ENCODE data around the gene AGRN.
"Not testable (repeated sequence)": the region's sequence is repeated elsewhere in the genome, so short reads cannot be mapped to it uniquely, and the experiment has no call there.

The AGRN gene

GRCh38 chr1:1003618-1004419 lies 16.1 kb upstream of the AGRN start:
- no peak for DNase-seq

GRCh38 chr1:1004420-1004779 lies 15.5 kb upstream of the AGRN start:
- no peak for DNase-seq

- DNase-seq, result no peak
Observed at GRCh38 chr1:1004780-1005697, 14.9 kb upstream of the AGRN start.

GRCh38 chr1:1005774-1006304 lies 14.1 kb upstream of the AGRN start:
- DNase-seq, result no peak

- DNase-seq, result no peak
Observed at GRCh38 chr1:1006305-1007159, 13.4 kb upstream of the AGRN start.

- DNase-seq, result not testable (repeated sequence)
Observed at GRCh38 chr1:1010131-1010530, 9.8 kb upstream of the AGRN start.

- DNase-seq, result no peak
Observed at GRCh38 chr1:1011396-1011949, 8.4 kb upstream of the AGRN start.

- DNase-seq, result not testable (repeated sequence)
Observed at GRCh38 chr1:1012736-1013104, 7.2 kb upstream of the AGRN start.

GRCh38 chr1:1013105-1013921 lies 6.6 kb upstream of the AGRN start, which contains the start of gene ISG15:
Gene ISG15, plus strand, starts transcription at chr1:1013497. Its CDS starts 77 bp downstream, at chr1:1013574.
- DNase-seq, result no peak

- no peak for DNase-seq
Observed at GRCh38 chr1:1013922-1014648, 5.8 kb upstream of the AGRN start.

GRCh38 chr1:1014799-1015681 lies 4.9 kb upstream of the AGRN start:
- DNase-seq, result no peak

- DNase-seq, result not testable (repeated sequence)
Observed at GRCh38 chr1:1017397-1018320, 2.3 kb upstream of the AGRN start.

- DNase-seq, result not testable (repeated sequence)
Observed at GRCh38 chr1:1018321-1018685, 1.6 kb upstream of the AGRN start.

GRCh38 chr1:1019122-1019999 lies 559 bp upstream of the AGRN start:
- no peak for DNase-seq

GRCh38 chr1:1020415-1021009 lies 592 bp downstream of the AGRN start:
- DNase-seq, result no peak

GRCh38 chr1:1021010-1021919 lies 1.3 kb downstream of the AGRN start:
- DNase-seq, result no peak
